H9 (cell line): ENCODE results near the gene HCN4. TPM values are rescaled to one million over a fixed set of nuclear protein-coding genes. Genes with fewer than 3 reads are reported as not detected.

Experiments
- DNase-seq: peaks from one replicate; pipeline ENCODE4 v3.0.0-alpha.2; 2017
- H2AFZ ChIP-seq: one replicate; pipeline ENCODE4 v1.6.1; 2013; ENCODE audit warnings: mild to moderate bottlenecking, low read length, control low read depth, moderate library complexity
- H2AK5ac ChIP-seq: 2 replicates; pipeline ENCODE4 v1.6.1; 2013; ENCODE audit warnings: low read length, control low read depth, mixed read lengths; ENCODE audit not compliant: insufficient read length
- H2BK120ac ChIP-seq: one replicate; pipeline ENCODE4 v1.6.1; 2013; ENCODE audit warnings: low read depth, mild to moderate bottlenecking, low read length, control low read depth, inconsistent platforms; ENCODE audit not compliant: poor library complexity, severe bottlenecking
- H2BK12ac ChIP-seq: 2 replicates; pipeline ENCODE4 v1.6.1; 2013; ENCODE audit warnings: low read length, control low read depth, mixed read lengths, low read depth; ENCODE audit not compliant: insufficient read length
- H2BK15ac ChIP-seq: 2 replicates; pipeline ENCODE4 v1.6.1; 2013; ENCODE audit warnings: low read depth, low read length, control low read depth
- H2BK20ac ChIP-seq: one replicate; pipeline ENCODE4 v1.6.1; 2013; ENCODE audit warnings: low read depth, mild to moderate bottlenecking, low read length, control low read depth, inconsistent platforms; ENCODE audit not compliant: poor library complexity, severe bottlenecking
- H2BK5ac ChIP-seq: 2 replicates; pipeline ENCODE4 v1.6.1; 2013; ENCODE audit warnings: low read length, control low read depth, mixed read lengths; ENCODE audit not compliant: insufficient read length
- H3K14ac ChIP-seq: 2 replicates; pipeline ENCODE4 v1.6.1; 2013; ENCODE audit warnings: low read length, control low read depth; ENCODE audit not compliant: insufficient read depth
- H3K18ac ChIP-seq: 2 replicates; pipeline ENCODE4 v1.6.1; 2013; ENCODE audit warnings: low read depth, mild to moderate bottlenecking, mixed read lengths, low read length, control low read depth; ENCODE audit not compliant: insufficient read length
- H3K23ac ChIP-seq: 2 replicates; pipeline ENCODE4 v1.6.1; 2013; ENCODE audit warnings: low read length, control low read depth, mixed read lengths, low read depth; ENCODE audit not compliant: insufficient read length
- H3K23me2 ChIP-seq: 2 replicates; pipeline ENCODE4 v1.6.1; 2013; ENCODE audit warnings: low read depth, mild to moderate bottlenecking, mixed read lengths, low read length, control low read depth; ENCODE audit not compliant: insufficient read length, poor library complexity, severe bottlenecking
- H3K27ac ChIP-seq: 2 replicates; pipeline ENCODE4 v1.5.1; 2013; ENCODE audit warnings: low read length, control low read depth, mixed read lengths, low read depth; ENCODE audit not compliant: insufficient read length
- H3K27me3 ChIP-seq: 2 replicates; pipeline ENCODE4 v1.6.1; 2013; ENCODE audit warnings: low read length, control low read depth, inconsistent platforms; ENCODE audit not compliant: insufficient read depth
- H3K4ac ChIP-seq: 2 replicates; pipeline ENCODE4 v1.6.1; 2013; ENCODE audit warnings: low read depth, mild to moderate bottlenecking, control low read depth, inconsistent platforms, low read length, moderate library complexity
- H3K4me1 ChIP-seq: 2 replicates; pipeline ENCODE4 v1.6.1; 2013; ENCODE audit warnings: low read length, control low read depth, inconsistent platforms; ENCODE audit not compliant: insufficient read depth
- H3K4me2 ChIP-seq: 2 replicates; pipeline ENCODE4 v1.6.1; 2013; ENCODE audit warnings: low read length, control low read depth, mixed read lengths; ENCODE audit not compliant: insufficient read length, insufficient read depth
- H3K56ac ChIP-seq: 2 replicates; pipeline ENCODE4 v1.6.1; 2013; ENCODE audit warnings: low read depth, mild to moderate bottlenecking, mixed read lengths, low read length, control low read depth; ENCODE audit not compliant: insufficient read length
- H3K79me1 ChIP-seq: 2 replicates; pipeline ENCODE4 v1.6.1; 2013; ENCODE audit warnings: low read depth, mild to moderate bottlenecking, moderate library complexity, low read length, control low read depth, inconsistent platforms; ENCODE audit not compliant: insufficient read depth, poor library complexity, severe bottlenecking
- H3K79me2 ChIP-seq: 2 replicates; pipeline ENCODE4 v1.6.1; 2013; ENCODE audit warnings: low read length, control low read depth, inconsistent platforms; ENCODE audit not compliant: insufficient read depth
- H3K9ac ChIP-seq: 2 replicates; pipeline ENCODE4 v1.6.1; 2013; ENCODE audit warnings: low read length, control low read depth, mixed read lengths; ENCODE audit not compliant: insufficient read length; ENCODE audit errors: extremely low read depth
- H3K9me3 ChIP-seq: one replicate; pipeline ENCODE4 v1.6.1; 2013; ENCODE audit warnings: low read depth, low read length, inconsistent platforms; ENCODE audit not compliant: control insufficient read depth
- H3T11ph ChIP-seq: one replicate; pipeline ENCODE4 v1.6.1; 2013; ENCODE audit warnings: mild to moderate bottlenecking, low read length, control low read depth, inconsistent platforms
- H4K20me1 ChIP-seq: one replicate; pipeline ENCODE4 v1.6.1; 2013; ENCODE audit not compliant: control insufficient read depth, insufficient read length, insufficient read depth
- H4K5ac ChIP-seq: 2 replicates; pipeline ENCODE4 v1.6.1; 2013; ENCODE audit warnings: low read depth, mild to moderate bottlenecking, mixed read lengths, low read length, control low read depth; ENCODE audit not compliant: insufficient read length
- H4K8ac ChIP-seq: replicated peaks from 2 replicates; pipeline ENCODE4 v1.6.1; 2013; ENCODE audit warnings: low read length, control low read depth, mixed read lengths, low read depth; ENCODE audit not compliant: insufficient read length
- H4K91ac ChIP-seq: 2 replicates; pipeline ENCODE4 v1.6.1; 2013; ENCODE audit warnings: low read depth, mild to moderate bottlenecking, moderate library complexity, mixed read lengths, low read length, control low read depth; ENCODE audit not compliant: insufficient read length
- H3K27ac Mint-ChIP-seq, 3 experiments: 2 replicates in 2 of 3; 3 replicates in 1 of 3; pipeline ENCODE4 v1.8.0; 2020 to 2021; ENCODE audit warnings: mixed read lengths in 3 of 3, mild to moderate bottlenecking in 1 of 3, moderate library complexity in 1 of 3
- H3K27me3 Mint-ChIP-seq: 2 replicates; pipeline ENCODE4 v1.8.0; 2021; ENCODE audit warnings: low read depth, mild to moderate bottlenecking, moderate library complexity, mixed read lengths
- H3K36me3 Mint-ChIP-seq, 3 experiments: 2 replicates in 2 of 3; 3 replicates in 1 of 3; pipeline ENCODE4 v1.8.0; 2020 to 2021; ENCODE audit warnings: low read depth in 3 of 3, mixed read lengths in 3 of 3; ENCODE audit not compliant: insufficient read depth in 1 of 3
- H3K4me1 Mint-ChIP-seq, 2 experiments: 2 replicates each; pipeline ENCODE4 v1.8.0; 2020; ENCODE audit warnings: mixed read lengths in 2 of 2
- H3K4me3 Mint-ChIP-seq, 2 experiments: 2 replicates in 1 of 2; 3 replicates in 1 of 2; pipeline ENCODE4 v1.8.0; 2020 to 2021; ENCODE audit warnings: mild to moderate bottlenecking in 2 of 2, mixed read lengths in 2 of 2, moderate library complexity in 1 of 2
- H3K9me3 Mint-ChIP-seq, 2 experiments: 2 replicates in 1 of 2; 3 replicates in 1 of 2; pipeline ENCODE4 v1.8.0; 2020; ENCODE audit warnings: mild to moderate bottlenecking in 2 of 2, mixed read lengths in 2 of 2, moderate library complexity in 1 of 2
- CTCF ChIP-seq: fragments of 200-600 bp; sonication (generic); conservative IDR thresholded peaks from 3 replicates; pipeline ENCODE4 v1.8.0; 2021; ENCODE audit warnings: antibody characterized with exemption, mild to moderate bottlenecking
- WGBS: extraction: QIAGEN DNeasy Blood & Tissue Kit; methylation state at CpG from one replicate; pipeline ENCODE4 v1.1.7; 2013; ENCODE audit warnings: missing lambda C conversion rate, low lambda C conversion rate, mixed read lengths; ENCODE audit not compliant: insufficient read length; ENCODE audit errors: extremely low coverage; 5-methylcytosine and 5-hydroxymethylcytosine counted together
- total RNA-seq: library from RNA; stranded (reverse); gene quantifications from 2 replicates; pipeline ENCODE4 v1.2.1, GENCODE V29; 2021

HCN4 gene
- total RNA-seq, 1 experiment from 2014 or later, result 10.5 TPM

- Histone ChIP-seq H3K79me2 (no peaks in the 10 kb centered on the region), H2BK12ac (no peak overlapping the region), H3K14ac (no peak overlapping the region), H3K4me1 (no peaks in the 10 kb centered on the region), H3T11ph (no peak overlapping the region), H3K79me1 (no peaks in the 10 kb centered on the region), H2BK15ac (no peak overlapping the region), H3K18ac (no peak overlapping the region), H3K56ac (no peak overlapping the region), H2AFZ (no peak overlapping the region), H2BK5ac (no peak overlapping the region), H4K8ac (no peak overlapping the region), H3K9ac (no peak overlapping the region), H4K5ac (no peak overlapping the region), H3K27ac (no peak overlapping the region), H3K23me2 (no peaks in the 10 kb centered on the region), H3K27me3 (no peaks in the 10 kb centered on the region), H2BK20ac (no peak overlapping the region), H3K4ac (no peak overlapping the region), H4K20me1 (no peaks in the 10 kb centered on the region), H2AK5ac (no peak overlapping the region), H3K4me2 (no peak overlapping the region), H3K23ac (no peak overlapping the region), H2BK120ac (no peak overlapping the region), H4K91ac (no peak overlapping the region), H3K9me3 (no peaks in the 10 kb centered on the region)
- H3K27me3 Mint-ChIP-seq, result no peaks in the 10 kb centered on the region
- no CpG with 5 or more reads among the region's 4 CpGs for WGBS
- H3K4me1 Mint-ChIP-seq, result no peaks in the 10 kb centered on the region
- no peak for DNase-seq
- peaks cover 5 to 38% (median 29%) of the 10 kb centered on the region in 3 experiments; a peak in 5 of 7 replicates for H3K36me3 Mint-ChIP-seq
- H3K4me3 Mint-ChIP-seq, result no peak overlapping the region
- no peak overlapping the region for H3K27ac Mint-ChIP-seq
- TF ChIP-seq CTCF, result no peak
- no peaks in the 10 kb centered on the region for H3K9me3 Mint-ChIP-seq
Observed at GRCh38 chr15:73293773-73294172, 75.0 kb downstream of the HCN4 start.
